NCI-H2107 treated with DMSO at 0.1 percent for 48 hours (cell line): ENCODE measurements around the gene TMEM203.

Experiments used
- DNase-seq: peaks from one replicate; lab custom pipeline; 2025; ENCODE audit not compliant: unreplicated experiment; lab: John Stamatoyannopoulos, UW

TMEM203 gene

DNA sequence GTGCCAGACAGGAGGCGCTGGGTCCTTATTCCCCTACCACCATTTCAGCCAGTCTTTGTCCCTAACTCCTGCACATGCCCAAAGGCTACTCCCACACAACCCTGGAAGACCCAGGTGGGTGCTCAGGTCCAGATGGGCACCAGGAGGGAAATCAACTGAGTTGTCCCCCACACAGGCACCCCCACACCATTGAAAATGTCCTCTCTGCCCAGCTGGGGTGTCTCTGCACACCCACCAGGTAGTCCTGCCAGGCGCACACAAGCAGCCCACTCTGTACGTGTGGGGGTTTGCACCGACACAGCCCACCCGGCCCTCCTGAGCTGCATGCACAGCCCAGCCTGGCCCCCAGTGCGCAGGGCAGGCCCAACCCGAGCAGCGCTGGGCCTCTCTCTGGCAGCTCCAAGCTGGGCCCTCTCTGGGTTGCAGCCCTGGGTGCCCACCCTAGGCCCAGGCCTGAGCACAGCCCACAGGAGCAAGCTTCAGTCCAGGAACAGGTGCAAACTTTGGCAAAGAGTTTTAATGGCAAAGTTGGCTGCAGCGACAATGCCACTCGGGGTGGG is 14.4 kb upstream of the TMEM203 start:
- DNase-seq: no peak

DNA sequence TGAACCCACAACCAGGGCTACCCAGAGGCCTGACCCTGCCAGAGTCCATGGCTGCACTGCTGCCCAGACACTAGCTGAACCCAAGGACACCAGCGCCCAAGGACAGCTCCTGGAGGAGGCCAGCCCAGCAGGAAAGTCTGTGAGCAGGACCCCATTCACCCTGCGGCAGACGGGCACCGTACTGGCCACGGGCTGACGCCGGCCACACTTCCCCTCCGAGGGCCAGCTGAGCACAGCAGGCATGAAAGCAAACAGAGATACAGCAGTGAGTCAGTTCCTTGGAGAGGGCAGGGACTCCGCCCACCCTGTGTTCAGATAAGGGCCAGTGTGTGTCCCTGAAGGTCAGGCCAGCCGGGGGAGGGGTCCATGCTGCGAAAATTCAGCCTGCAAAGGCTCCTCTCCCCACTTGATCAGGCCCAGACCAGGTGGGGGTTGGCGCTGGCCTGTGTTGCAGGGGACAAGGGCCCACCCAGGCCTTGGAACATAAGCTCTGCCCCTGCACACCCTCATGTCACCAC is 13.4 kb upstream of the TMEM203 start:
- DNase-seq: no peak

DNA sequence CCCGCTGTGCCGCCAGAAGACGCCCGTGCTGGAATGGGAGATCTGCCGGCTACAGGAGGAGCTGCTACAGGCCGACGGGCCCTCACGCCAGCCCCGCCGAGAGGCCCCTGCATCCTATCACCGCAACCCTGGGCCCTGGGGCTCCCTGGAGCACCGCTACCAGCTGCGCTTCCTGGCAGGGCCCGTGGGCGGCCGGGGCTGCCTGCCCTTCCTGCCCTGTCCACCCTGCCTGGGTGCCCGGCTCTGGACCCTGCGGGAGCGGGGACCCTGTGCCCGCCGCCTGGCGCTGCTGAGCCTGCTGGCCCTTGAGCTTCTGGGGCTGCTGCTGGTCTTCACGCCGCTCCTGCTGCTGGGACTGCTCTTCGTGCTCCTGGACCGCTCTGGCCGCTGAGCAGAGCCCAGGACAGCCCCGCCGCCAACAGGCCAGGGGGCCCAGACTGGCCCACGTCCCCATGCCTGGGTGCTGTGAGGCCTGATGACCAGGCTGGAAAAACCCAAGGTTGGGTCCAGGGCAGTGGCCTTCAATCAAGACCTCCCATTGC is 12.8 kb upstream of the TMEM203 start:
- no peak for DNase-seq

DNA sequence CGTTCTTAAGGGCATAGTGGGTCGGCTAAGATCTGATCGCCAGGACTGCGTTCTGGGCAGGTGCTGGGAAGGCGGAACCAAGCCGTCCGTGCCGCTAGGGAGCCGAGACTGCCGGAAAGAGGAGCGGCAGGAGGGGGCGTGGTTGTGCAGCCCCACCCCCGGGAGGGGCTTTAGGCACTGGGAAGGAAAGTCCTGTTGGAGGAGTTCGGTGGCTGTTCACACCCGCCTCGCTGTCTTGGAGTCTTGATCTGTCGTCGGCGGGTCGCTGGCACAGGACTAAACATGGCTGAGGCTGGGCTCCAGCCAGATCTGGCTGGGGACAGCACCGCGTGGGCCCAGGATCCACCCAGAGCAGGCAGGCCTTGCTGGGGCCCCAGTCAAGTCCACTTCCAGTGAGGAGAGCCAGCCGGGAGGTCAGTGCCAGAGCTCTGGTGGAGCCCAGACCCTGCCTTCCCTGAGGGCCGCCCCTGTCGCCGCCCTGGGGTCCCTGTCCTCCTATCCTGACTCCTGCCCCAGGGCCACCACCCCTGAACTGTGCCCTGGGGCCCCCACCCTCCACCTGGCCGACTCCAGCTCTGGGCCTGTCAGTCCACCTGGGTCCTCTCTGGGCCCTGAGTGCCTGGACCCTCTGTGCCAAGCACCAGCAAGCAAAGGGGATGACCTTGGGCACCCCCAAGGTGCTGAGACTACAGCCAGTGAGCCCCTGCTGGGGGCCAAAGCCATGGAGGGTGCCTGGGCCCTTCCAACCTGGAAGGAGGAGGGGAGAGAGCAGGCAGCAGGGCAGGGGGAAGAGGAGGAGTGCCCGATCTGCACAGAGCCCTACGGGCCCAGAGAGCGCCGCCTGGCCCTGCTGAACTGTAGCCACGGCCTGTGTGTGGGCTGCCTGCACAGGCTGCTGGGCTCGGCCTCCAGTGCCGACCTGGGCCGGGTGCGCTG is 12.1 kb upstream of the TMEM203 start:
- no peak for DNase-seq

DNA sequence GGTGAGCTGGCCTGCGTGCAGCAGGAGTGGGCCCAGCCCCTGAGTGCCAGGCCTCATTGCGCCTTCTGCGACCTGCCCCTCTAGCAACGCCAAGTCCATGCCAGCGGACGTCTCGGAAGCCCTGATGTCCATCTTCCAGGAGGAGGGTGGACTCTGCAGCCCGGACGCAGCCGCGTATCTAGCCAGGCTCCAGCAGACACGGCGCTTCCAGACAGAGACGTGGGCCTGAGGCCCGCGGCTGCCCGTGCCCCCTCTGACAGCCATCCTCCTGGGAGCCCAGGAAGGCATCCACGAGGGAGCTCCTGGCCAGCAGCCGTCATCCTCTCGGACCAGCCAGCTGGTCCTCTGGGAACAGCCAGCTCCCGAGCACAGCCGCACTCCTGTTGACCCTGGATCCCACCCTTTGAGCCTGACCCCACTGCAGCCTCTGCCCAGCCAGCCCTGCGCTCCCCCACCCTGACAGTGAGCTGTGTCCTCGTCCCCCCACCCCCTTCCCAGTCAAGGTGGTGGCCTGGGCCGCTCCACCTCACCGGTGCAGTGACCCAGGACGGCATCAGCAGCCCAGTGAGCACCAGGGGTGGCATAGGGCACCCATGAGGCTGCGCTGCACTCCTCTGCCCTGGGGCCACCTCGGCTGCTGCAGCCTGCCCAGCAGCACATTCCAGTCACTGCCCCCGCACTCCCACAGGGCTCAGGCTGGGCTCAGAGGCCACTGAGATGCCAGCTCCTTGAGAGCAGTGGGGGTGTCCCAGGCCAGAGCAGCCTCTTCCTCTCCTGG is 10.9 kb upstream of the TMEM203 start:
- DNase-seq: no peak

DNA sequence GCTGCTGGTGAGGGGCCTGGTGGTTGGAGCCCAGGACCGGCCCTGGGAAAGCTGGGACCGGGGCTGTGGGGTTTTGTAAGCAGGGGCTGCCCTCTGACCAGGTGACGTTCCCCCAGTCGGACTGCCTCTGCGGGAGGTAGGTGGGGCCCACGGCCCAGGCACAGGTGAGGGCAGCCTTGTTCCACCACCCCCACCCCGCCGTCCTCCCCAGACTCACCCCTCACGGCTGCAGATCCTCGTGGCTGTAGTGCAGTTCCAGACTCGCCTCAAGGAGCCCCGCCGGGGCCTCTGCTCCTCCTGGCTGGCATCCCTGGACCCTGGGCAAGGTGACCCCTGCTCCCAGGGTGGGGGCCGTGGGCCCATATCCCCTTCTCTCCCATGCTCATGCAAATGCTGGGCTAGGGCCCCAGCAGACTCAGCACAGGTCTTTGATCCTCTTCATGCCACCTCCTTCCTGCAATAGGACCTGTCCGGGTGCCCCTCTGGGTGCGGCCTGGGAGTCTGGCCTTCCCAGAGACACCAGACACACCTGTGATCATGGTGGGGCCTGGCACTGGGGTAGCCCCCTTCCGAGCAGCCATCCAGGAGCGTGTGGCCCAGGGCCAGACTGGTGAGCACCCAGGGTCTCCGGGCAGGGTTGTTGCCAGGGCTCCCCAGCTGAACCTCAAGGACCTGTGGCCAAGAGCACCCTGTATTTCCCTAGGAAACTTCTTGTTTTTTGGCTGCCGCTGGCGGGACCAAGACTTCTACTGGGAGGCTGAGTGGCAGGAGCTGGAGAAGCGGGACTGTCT is 9.9 kb upstream of the TMEM203 start:
- no peak for DNase-seq

DNA sequence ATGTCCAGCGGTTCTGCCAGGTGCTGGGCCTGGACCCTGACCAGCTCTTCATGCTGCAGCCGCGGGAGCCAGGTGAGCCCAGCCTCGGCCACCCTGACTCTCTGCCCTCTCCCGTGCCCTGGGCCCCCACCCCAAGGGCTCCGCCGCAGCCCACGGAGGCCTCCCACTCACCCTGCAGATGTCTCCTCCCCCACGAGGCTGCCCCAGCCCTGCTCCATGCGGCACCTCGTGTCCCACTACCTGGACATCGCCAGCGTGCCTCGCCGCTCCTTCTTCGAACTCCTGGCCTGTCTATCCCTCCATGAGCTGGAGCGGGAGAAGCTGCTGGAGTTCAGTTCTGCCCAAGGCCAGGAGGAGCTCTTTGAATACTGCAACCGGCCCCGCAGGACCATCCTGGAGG is 9.2 kb upstream of the TMEM203 start:
- no peak for DNase-seq

DNA sequence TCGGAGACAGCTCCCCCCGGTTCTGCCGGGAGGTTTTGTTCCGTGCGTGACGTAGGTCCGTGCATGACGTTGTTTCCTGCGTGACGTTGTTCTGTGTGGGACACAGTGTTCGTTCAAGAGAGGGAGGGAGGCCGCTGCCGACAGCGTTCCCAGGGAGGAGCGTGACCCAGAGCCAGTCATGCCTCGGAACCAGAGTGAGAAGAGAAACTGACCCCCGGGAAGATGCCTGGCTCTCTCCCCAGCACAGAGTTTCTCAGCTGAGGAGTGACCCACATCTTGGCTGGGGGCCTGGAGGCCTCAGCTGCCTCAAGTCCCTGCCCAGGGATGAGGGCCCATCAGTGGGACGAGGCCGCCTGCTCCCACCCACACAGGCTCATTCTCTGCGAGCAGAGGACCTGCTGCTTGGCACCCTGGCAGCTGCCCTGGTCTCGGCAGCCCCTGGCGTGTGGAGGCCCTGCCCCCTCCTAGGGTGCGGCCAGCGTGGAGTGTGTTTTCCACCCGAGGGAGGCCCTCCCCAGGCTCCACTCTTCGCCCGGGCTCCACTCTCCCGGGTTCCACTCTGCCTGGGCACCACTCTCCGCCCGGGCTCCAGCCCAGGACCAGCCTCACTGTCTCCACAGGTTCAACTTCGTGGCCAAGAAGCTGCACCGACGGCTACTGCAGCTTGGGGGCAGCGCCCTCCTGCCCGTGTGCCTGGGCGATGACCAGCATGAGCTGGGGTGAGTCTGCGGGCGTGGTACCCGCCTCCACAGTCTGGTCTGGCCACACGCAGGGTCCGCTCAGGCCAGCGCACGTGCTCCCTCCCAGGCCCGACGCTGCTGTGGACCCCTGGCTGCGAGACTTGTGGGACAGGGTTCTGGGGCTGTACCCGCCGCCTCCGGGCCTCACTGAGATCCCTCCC is 8.0 kb upstream of the TMEM203 start:
- no peak for DNase-seq

DNA sequence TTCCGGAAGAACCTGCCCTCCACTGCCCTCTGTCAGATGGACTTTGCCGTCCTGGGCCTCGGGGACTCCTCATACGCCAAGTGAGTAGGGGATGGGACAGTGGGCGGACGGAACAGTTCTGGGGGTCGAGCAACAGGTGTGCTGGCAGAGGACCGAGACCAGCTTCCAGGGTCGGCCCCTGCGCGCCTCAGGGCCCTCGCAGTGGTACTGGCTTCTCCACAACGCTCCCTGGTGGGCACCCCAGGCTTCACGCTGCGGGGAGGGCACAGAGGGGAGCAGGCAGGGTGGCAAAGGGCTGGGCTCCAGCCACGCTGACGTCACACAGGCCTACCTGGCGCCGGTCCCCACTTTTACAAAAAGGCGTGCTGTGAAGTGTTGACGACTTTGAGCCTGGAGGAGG is 7.1 kb upstream of the TMEM203 start:
- no peak for DNase-seq

DNA sequence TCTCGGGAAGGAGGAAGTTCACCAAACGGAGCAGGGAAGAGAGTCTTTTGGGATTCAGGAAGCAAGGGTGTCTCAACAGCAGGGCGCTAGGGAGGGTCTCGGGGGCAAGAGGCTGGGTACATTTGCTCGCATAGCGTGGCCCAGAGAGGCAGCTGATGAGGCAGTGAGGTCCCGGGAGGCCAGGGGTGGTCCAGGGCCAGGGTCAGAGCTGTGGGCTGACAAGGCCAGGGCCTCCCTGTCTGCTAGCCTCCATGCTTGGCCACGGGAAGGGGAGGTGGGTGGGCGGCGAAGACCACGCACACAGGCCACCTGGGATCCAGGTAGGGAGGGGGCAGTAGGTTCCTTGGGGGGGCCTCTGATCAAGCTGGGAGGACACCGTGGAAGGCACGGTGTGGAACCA is 6.1 kb upstream of the TMEM203 start:
- DNase-seq: no peak

DNA sequence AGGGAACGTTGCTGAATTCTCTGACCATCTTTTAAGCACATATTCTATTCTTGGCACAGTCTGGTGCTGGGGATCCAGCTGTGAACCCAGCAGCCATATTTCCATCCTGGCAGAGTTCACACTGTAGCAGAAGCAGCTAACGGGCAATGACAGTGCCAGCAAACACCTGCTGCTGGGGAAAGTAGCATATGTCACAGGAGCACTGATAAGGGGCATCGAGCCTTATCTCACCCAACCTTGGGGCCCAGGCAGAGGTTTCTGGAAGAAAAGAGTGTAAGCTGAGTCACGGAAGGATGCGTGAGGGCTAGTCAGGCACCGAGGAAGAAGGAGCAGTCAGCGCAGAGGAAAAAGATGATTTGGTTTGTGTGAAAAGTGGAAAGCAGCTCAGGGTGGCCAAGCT is 1.2 kb upstream of the TMEM203 start:
- no peak for DNase-seq

DNA sequence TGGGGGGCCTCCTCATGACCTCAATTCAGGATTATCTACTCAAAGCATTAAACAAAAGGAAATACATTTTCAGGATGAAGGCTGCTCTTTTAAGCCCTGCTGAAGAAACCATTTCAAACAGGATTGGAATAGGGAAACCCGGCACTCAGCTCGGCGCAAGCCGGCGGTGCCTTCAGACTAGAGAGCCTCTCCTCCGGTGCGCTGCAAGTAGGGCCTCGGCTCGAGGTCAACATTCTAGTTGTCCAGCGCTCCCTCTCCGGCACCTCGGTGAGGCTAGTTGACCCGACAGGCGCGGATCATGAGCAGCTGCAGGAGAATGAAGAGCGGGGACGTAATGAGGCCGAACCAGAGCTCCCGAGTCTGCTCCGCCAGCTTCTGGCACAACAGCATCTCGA is 720 bp downstream of the TMEM203 start:
- DNase-seq: no peak

DNA sequence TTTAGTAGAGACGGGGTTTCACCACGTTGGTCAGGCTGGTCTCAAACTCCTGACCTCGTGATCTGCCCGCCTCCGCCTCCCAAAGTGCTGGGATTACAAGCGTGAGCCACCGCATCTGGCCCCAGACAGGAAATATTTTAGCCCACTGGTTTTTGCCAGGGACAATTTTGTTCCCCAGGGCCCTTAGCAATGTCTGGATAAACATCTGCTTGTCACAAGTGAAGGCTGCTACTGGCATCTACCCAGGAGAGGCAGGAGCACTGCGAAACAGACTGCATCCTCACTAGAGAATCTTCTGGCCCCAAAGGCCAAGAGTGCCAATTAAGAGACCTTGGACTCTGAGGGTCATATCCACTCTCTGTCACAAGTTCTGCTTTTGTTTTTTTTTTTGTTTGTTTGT is 2.5 kb downstream of the TMEM203 start:
- no peak for DNase-seq

DNA sequence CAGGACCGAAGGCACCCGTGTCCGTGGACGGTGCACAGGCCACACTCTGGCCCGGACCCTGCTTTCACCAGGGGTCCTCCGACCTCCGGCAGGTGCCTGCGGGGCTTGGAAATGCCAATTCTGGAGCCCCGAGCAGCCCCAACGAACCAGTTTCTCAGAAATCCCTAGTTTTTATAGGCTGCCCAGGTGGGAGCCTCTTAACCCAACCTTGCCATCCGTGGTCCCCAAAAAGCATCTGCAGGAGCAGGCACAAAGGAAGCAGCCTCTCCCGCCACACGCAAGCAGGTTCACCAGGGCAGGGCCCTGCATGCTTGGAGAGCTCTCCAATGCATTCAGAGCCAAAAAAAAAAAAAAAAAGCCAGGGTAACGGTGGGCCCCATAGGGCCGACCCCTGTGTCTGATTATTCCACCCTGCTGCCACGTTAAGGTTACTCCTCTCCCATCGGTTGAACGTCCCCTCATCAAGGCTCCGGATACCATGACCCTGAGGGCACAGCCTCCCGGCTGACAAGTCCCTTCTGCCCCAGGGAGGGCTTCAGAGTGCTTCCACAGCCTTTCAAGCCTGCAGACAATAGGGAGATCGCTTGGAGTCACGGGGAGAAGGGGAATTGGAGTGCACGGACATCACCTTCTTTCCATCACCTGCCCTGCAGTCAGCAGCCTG is 4.1 kb downstream of the TMEM203 start:
- no peak for DNase-seq

DNA sequence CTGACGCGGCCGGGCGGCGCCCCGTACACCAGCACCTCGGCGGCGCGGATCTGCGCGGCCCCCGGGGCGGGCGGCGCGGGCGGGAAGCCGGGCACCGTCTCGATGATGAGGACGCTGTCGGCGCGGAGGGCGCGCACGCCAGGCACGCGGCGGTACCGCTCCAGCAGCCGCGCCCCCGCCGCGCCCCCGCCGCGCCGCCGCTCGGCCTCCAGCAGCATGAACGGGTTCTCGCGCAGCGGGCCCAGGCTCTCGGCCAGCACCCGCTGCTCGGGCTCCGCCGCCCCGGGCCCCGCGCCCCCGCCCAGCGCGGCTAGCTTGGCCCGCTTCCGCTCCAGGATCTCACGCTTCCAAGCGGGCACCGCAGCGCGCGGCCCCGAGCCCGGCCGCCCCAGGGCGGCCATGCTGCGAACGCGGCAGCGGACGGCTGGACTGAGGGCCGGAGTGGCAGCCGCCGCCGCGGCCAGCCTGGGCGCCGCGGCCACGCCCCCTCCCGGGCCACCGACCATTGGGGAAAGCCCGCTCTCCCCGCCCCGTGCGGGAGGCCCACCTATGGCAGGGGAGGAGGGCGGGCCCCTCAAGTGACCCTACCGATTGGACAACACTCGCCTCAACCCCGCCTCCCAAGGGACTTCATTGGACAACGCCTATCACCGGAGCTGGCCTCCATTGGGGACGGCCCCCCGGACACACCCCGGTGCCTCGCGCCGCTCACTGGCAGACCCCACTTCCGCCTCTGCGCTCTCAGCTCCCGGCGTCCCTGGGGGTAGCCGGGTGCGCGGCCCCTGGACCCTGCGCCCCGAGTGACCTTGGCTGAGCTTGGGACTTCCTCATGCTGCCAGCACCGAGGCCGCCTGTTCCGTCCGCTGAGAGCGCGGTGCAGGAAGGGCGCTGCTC is 4.9 kb downstream of the TMEM203 start, which contains the start of gene TPRN:
Gene TPRN, minus strand, starts transcription at position 431 of the 894 bp plus-strand sequence. Its CDS starts 30 bp downstream, at position 401.
- peak; percentile 98 for DNase-seq

DNA sequence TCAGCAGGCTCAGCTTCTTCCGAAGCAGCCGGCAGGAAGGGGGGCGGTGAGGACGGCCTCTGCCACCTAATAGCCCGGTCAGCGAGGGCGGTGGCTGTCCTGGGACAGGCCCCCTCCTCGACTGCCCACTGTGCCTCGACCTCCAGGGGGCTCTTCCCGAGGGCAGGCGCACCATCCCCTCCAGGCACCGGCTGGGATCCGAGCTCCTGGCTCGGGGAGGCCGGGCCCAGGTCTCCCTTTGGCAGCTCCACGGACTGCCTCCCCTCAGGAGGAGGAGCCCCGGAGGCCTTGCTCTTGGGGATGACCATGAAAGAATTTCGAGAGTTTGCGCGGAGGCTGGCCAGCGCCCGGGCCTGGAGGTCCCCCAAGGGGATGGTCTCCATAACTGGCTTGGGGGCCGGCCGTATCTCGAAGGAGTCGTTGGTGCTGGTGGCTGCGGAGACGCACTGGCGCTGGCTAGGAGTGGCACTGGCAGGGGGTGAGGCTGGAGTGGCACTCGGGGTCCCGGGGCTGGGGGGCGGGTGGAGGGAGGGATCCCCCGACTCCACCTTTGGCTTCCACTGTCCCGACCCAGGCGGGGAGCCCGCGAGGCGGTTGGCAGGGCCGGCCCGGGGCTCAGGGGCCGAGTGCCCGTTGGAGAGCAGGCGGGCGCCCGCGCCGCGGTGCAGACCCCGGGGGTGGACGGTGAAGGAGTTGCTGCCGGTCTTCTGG is 5.9 kb downstream of the TMEM203 start:
- DNase-seq: no peak

DNA sequence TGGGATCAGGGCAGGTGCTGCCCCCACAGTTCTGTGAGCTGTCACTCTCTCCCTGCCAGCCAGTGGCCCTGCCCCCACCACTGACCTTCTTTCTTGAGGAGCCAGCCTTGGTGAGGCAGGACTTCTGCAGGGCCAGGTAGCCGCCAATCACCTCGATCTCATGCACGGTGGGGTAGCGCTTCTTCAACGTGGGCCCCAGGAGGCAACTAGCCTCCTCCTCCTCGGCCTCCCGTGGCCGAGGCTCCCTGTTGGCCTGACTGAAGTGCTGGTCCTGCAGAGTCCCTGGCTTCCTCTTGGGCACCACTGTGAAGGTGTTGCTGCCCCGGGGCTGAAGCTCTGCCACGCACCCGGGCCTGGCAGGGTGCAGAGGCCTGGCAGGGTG is 6.6 kb downstream of the TMEM203 start:
- DNase-seq: no peak
